Measurements from ENCODE around the gene SERPINA5. TPM values are rescaled to one million over a fixed set of nuclear protein-coding genes. Genes with fewer than 3 reads are reported as not detected.

Gene SERPINA5
- total and polyA plus RNA-seq, 2 of the 13 experiments (the other 11 are each of a cell fraction or from before 2014, with no cell fraction given): 449 to 498 TPM

DNA sequence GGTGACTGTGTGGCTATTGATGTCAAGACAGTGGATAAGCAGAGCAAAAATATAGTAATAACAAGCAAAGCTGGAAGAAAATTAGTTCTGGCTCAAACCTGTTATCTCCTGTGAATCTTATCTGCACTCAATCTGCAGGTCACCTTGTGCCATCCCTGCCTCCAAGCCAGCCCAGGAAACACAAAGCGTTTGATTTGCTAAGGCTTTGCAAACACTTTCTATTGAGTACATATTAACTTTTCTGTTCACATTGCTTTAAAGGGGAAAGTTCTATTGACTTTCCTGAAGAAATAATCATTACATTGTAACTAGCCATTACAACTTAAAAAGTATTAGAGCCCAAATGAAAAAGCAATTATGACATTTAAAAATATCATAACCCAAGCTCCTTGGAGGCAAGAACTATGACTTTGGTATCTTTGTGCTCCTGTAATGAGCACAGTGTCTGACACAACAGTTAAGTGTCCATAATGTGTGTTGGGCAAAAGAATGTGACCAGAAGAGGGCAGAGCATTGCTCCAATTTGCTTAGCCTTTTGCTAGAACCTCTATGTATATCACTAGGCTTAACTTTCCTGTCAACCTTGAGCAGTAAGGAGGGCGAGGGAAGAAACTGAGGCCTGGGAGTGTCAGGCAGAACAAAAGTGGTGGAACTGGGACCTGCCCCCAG lies 55.7 kb downstream of the SERPINA5 start (continued):
- TF ChIP-seq, protein P1, sequence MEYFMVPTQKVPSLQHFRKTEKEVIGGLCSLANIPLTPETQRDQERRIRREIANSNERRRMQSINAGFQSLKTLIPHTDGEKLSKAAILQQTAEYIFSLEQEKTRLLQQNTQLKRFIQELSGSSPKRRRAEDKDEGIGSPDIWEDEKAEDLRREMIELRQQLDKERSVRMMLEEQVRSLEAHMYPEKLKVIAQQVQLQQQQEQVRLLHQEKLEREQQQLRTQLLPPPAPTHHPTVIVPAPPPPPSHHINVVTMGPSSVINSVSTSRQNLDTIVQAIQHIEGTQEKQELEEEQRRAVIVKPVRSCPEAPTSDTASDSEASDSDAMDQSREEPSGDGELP (IDR thresholded peaks at IDR 0.05; ENCODE audit: borderline replicate concordance, low read depth): peak; percentile 46; the same call in 1 of the 2 replicates
- TF ChIP-seq ZBTB7B (CRISPR knock-in tag; IDR thresholded peaks at IDR 0.05) (peak; percentile 56), RBAK (CRISPR knock-in tag; IDR thresholded peaks at IDR 0.05) (peak; percentile 37; the same call in 1 of the 2 replicates), ZNF878 (CRISPR knock-in tag; IDR thresholded peaks at IDR 0.05) (peak; percentile 22; the same call in 1 of the 2 replicates), TBX3 (IDR thresholded peaks at IDR 0.05; ENCODE audit: borderline replicate concordance) (peak; percentile 81; the same call in 1 of the 2 replicates), HDAC1 (CRISPR knock-in tag; IDR thresholded peaks at IDR 0.05) (peak; percentile 81), XRCC5 (optimal IDR thresholded peaks at IDR 0.05; ENCODE audit: low read length) (peak; percentile 35), PAWR (CRISPR knock-in tag; IDR thresholded peaks at IDR 0.05; ENCODE audit: borderline replicate concordance) (no peak), BCL6 (CRISPR knock-in tag; IDR thresholded peaks at IDR 0.05) (peak; percentile 95), YEATS4 (CRISPR knock-in tag; IDR thresholded peaks at IDR 0.05; ENCODE audit: borderline replicate concordance) (0 out of 2 replicates have a peak, but pooled peaks have one; percentile 39)
- TF ChIP-seq, protein P2, sequence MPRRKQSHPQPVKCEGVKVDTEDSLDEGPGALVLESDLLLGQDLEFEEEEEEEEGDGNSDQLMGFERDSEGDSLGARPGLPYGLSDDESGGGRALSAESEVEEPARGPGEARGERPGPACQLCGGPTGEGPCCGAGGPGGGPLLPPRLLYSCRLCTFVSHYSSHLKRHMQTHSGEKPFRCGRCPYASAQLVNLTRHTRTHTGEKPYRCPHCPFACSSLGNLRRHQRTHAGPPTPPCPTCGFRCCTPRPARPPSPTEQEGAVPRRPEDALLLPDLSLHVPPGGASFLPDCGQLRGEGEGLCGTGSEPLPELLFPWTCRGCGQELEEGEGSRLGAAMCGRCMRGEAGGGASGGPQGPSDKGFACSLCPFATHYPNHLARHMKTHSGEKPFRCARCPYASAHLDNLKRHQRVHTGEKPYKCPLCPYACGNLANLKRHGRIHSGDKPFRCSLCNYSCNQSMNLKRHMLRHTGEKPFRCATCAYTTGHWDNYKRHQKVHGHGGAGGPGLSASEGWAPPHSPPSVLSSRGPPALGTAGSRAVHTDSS (CRISPR knock-in tag; conservative IDR thresholded peaks at IDR 0.05): no peak
- TF ChIP-seq, protein P3, sequence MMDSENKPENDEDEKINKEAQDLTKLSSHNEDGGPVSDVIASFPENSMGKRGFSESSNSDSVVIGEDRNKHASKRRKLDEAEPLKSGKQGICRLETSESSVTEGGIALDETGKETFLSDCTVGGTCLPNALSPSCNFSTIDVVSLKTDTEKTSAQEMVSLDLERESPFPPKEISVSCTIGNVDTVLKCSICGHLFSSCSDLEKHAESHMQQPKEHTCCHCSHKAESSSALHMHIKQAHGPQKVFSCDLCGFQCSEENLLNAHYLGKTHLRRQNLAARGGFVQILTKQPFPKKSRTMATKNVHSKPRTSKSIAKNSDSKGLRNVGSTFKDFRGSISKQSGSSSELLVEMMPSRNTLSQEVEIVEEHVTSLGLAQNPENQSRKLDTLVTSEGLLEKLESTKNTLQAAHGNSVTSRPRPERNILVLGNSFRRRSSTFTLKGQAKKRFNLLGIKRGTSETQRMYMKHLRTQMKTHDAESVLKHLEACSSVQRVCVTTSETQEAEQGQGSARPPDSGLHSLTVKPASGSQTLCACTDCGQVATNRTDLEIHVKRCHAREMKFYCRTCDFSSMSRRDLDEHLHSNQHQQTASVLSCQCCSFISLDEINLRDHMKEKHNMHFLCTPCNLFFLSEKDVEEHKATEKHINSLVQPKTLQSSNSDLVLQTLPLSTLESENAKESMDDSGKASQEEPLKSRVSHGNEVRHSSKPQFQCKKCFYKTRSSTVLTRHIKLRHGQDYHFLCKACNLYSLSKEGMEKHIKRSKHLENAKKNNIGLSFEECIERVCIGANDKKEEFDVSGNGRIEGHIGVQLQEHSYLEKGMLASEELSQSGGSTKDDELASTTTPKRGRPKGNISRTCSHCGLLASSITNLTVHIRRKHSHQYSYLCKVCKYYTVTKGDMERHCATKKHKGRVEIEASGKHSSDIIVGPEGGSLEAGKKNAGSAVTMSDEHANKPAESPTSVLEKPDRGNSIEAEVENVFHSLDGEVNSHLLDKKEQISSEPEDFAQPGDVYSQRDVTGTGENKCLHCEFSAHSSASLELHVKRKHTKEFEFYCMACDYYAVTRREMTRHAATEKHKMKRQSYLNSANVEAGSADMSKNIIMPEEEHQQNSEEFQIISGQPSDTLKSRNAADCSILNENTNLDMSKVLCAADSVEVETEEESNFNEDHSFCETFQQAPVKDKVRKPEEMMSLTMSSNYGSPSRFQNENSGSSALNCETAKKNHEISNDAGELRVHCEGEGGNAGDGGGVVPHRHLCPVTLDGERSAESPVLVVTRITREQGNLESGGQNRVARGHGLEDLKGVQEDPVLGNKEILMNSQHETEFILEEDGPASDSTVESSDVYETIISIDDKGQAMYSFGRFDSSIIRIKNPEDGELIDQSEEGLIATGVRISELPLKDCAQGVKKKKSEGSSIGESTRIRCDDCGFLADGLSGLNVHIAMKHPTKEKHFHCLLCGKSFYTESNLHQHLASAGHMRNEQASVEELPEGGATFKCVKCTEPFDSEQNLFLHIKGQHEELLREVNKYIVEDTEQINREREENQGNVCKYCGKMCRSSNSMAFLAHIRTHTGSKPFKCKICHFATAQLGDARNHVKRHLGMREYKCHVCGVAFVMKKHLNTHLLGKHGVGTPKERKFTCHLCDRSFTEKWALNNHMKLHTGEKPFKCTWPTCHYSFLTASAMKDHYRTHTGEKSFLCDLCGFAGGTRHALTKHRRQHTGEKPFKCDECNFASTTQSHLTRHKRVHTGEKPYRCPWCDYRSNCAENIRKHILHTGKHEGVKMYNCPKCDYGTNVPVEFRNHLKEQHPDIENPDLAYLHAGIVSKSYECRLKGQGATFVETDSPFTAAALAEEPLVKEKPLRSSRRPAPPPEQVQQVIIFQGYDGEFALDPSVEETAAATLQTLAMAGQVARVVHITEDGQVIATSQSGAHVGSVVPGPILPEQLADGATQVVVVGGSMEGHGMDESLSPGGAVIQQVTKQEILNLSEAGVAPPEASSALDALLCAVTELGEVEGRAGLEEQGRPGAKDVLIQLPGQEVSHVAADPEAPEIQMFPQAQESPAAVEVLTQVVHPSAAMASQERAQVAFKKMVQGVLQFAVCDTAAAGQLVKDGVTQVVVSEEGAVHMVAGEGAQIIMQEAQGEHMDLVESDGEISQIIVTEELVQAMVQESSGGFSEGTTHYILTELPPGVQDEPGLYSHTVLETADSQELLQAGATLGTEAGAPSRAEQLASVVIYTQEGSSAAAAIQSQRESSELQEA (CRISPR knock-in tag; IDR thresholded peaks at IDR 0.05; ENCODE audit: not compliant biosample characterization): no peak
- TF ChIP-seq, protein P4, sequence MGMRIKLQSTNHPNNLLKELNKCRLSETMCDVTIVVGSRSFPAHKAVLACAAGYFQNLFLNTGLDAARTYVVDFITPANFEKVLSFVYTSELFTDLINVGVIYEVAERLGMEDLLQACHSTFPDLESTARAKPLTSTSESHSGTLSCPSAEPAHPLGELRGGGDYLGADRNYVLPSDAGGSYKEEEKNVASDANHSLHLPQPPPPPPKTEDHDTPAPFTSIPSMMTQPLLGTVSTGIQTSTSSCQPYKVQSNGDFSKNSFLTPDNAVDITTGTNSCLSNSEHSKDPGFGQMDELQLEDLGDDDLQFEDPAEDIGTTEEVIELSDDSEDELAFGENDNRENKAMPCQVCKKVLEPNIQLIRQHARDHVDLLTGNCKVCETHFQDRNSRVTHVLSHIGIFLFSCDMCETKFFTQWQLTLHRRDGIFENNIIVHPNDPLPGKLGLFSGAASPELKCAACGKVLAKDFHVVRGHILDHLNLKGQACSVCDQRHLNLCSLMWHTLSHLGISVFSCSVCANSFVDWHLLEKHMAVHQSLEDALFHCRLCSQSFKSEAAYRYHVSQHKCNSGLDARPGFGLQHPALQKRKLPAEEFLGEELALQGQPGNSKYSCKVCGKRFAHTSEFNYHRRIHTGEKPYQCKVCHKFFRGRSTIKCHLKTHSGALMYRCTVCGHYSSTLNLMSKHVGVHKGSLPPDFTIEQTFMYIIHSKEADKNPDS (CRISPR knock-in tag; IDR thresholded peaks at IDR 0.05): no peak
- TF ChIP-seq, protein P5, sequence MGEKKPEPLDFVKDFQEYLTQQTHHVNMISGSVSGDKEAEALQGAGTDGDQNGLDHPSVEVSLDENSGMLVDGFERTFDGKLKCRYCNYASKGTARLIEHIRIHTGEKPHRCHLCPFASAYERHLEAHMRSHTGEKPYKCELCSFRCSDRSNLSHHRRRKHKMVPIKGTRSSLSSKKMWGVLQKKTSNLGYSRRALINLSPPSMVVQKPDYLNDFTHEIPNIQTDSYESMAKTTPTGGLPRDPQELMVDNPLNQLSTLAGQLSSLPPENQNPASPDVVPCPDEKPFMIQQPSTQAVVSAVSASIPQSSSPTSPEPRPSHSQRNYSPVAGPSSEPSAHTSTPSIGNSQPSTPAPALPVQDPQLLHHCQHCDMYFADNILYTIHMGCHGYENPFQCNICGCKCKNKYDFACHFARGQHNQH (CRISPR knock-in tag; IDR thresholded peaks at IDR 0.05): peak; percentile 82
